RPMI8226 (cell line): ENCODE measurements around the gene TXNL4A.
A peak's percentile ranks its signal among the peaks of the same experiment; 100 is the strongest.

Experiments
- DNase-seq: peaks from one replicate; pipeline ENCODE4 v3.0.0-alpha.2; 2015

TXNL4A gene

GRCh38 chr18:79947054-79947755, 41.2 kb downstream of the TXNL4A start:
- DNase-seq: no peak

- DNase-seq: no peak
These were observed 43.0 kb downstream of the TXNL4A start for GRCh38 chr18:79945118-79946042.

DNA sequence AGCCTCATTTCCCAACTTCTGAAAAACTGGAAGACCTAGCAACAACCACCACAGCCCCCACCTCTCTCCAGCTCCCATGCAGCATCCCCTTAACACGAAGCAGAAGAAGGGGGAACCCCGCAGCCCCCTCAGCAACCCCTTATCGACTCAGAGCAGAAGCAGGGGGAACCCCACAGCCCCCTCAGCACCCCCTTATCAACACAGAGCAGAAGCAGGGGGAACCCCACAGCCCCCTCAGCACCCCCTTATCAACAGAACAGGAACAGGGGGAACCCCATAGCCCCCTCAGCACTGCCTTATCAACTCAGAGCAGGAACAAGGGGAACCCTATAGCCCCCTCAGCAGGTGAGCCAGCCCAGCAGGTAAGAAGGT, 43.6 kb downstream of the TXNL4A start:
- no peak for DNase-seq

DNA sequence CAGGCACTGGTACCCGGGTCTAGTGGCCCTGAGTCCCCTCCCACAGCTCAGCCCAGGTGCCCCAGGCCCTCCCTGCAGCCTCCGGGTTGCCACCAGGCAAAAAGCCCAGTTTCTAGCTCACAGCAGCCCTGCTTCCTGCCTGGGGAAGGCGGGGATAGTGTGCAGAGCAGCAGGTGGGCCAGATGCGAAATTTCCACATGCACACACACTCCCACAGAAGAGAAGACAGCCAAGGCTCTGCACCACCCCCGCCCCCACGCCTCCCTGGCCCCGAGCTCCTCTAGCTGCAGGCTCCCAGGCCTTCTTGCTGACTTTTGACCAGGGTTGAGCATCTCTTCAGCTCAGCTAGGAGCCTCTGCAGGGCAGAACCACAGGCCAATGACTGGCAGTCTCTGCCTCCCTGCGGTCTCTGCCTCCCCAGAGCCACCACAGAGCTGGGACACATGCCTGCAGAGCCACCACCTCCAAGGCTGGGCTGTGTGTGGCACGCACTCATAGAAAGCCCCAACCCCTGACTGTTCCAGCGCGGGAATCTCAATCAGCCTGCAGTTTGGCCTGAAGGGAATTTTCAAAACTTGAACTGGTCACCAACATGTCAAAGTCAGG, 44.1 kb downstream of the TXNL4A start:
- peak; percentile 50 for DNase-seq

- no peak for DNase-seq
These were observed 44.7 kb downstream of the TXNL4A start for GRCh38 chr18:79943608-79944125.

DNA sequence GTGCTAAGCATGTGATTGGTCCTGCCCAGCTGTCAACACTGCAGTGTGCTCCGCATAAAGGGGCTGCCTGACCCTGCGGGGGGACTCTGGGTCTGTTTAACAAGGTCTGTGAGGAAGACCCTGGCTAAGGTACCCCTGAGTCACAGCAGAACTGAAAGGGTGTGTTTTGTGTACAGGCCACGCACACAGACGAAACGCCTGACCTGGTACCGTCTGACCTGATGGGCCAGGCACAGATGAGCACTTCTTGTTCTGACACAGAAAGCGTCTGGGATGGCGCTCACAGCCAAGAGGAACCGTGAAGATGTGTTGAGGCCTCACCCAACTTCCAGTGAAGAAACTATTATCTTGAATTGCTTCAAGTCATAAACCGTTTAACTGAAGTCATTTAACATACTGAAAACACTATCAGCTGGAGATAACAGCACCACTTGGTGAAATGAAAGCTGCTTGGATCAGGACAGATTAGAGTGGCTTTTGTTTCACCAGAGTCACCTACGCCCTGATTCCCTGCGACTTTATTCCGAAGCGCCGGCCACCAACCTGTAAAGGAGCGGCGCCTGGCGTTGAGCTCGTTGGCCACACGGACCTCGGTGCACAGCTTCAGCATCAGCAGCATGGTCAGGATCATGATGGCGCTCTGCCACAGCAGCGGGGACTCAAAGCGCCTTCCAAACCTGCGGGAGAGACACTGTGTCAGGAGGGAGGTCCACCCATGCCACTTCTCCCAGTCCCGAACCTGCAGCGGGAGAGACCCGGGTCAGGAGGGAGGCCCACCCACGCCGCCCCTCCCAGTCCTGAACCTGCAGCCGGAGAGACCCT, 45.4 kb downstream of the TXNL4A start:
- no peak for DNase-seq

- no peak for DNase-seq
These were observed 46.2 kb downstream of the TXNL4A start for GRCh38 chr18:79942211-79942610.

DNA sequence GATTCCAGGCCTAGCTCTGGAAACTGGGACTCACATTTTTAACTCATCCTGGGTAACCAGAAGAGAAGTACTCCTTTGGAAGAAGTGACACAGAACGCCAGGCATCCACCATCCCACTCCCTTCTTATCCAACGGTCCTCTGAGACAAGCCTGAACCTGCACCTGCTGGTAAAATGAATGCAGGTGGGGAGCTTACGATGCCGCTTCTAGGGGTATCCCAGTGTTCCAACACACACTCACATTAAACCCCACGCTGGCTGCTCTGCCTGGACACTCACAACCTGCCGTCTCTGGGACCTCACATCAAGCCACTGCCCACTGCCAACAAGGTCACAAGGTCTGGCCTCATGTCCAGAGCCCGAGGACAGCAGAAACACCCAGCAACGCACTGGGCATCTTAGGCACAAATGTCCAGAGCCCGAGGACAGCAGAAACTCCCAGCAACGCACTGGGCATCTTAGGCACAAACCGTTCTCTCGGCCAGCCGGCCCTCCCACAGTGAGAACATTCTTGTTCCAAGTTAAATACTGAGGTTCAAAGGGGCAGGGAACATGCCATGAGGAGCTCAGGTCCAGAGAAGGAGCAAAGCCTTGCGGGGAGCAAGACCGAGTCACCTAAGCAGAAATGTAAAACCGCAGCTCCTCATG, 46.8 kb downstream of the TXNL4A start:
- DNase-seq: no peak

- DNase-seq: no peak
These were observed 47.4 kb downstream of the TXNL4A start for GRCh38 chr18:79940814-79941472.

DNA sequence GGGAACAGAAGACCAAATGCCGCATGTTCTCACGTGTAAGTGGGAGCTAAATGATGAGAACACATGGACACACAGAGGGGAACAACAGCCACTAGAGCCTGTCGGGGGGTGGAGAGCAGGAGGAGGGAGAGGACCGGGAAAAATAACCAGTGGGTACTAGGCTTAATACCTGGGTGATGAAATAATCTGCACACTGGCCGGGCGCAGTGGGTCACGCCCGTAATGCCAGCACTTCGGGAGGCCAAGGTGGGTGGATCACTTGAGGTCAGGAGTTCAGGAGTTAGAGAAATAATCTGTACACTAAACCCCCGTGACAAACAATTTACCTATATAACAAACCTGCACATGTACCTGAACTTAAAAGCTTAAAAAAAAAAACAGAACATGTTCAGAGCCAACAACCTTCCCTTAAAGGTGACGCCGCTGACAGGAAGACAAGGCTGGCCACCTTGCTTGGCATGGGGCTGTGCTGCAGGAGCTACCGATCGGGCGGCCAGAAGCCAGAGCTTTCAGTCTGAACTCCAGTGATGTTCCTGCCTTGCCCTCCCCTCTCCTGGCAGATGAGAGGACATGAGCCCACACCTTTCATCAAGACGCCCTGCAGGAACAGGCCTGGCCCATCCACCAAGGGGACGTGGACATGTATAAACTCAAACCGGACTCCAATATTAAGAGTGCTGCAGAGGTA, 48.1 kb downstream of the TXNL4A start:
- DNase-seq: no peak

DNA sequence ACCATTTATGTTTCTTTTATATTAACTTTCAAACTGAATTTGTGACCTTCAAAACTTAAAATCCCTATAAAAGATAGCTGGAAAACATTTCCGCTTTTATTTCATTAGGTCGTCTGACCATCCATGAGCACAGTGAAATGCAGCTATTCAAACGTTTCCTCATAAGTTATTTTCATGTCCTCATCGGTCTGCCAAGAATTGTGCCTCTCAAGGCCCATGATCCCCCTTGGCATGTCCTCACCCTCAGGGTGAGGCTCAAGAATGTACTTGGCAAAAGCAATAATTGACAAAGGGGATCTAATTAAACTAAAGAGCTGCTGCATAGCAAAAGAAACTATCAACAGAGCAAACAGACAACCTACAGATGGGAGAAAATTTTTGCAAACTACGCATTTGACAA, 49.3 kb downstream of the TXNL4A start:
- no peak for DNase-seq

DNA sequence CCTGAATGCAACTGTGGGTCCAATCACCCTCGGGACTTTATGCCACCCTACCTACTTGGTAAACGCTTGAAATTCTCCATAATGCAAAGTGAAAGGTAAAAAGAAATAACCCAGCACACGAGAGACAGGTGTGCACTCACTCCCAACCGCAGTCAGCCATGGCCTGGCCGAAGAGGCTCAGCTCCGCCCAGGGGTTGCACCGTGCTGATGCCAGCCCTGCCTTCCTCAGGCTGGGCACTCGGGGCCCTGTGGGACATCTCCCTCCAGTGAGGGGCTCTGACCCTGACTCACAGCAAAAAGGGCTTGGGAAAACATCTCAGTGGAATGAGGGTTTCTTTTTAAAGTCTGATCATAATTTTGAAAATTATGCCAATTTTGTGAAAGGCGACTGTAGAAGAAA, 50.2 kb downstream of the TXNL4A start:
- no peak for DNase-seq

GRCh38 chr18:79937103-79937860, 51.1 kb downstream of the TXNL4A start:
- DNase-seq: no peak

GRCh38 chr18:79936641-79937040, 51.7 kb downstream of the TXNL4A start:
- no peak for DNase-seq

- DNase-seq: no peak
These were observed 52.4 kb downstream of the TXNL4A start for GRCh38 chr18:79935925-79936324.

GRCh38 chr18:79935499-79935898, 52.9 kb downstream of the TXNL4A start:
- DNase-seq: no peak

GRCh38 chr18:79935098-79935480, 53.3 kb downstream of the TXNL4A start:
- DNase-seq: no peak

DNA sequence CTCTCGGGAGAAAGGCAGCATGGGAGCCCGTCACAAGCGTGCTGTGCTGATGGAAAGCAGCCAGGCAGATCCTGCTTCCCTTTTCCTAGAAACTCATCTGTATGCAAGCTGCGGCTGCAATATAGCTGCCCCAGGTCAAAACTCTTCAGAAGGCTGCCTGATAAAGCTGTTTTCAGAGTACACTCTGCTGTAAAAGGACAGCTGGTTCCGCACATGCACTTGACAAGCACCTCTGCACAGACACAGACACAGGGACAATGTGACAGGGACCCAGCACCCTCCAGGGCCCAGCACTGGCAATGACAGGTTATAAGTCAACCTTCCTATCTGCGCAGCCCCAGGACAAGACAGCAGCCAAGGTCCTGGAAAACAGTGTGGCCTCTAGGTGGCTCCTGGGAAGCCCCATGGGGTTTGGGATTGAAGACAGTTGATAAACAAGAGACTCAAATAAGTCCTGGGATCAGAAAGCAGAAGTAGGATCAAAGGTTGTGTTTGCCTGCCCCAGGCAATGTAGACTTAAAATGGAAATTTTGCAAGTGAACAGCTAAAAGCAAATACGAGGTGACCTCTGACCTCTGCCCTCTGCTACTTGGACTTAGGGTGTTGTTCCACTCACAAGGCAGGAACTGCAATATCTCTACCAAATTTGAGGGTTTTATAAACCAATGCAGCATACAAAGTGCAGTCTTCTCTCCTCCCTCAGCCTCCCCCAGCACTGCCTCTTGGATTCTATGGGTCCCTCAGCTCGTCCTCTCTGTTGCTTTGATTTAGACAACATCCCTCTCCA, 53.9 kb downstream of the TXNL4A start:
- no peak for DNase-seq

GRCh38 chr18:79933765-79934164, 54.6 kb downstream of the TXNL4A start:
- DNase-seq: no peak
